ENCODE measurements around the gene NFYB.
A peak's percentile ranks its signal among the peaks of the same experiment; 100 is the strongest.
"Not testable (repeated sequence)": the region's sequence is repeated elsewhere in the genome, so short reads cannot be mapped to it uniquely, and the experiment has no call there.

The NFYB gene

GRCh38 chr12:104137902-104138796 is at the start of gene NFYB:
NFYB (minus strand) TSS chr12:104138210; CDS start chr12:104135453, 2,757 bp downstream.
- DNase-seq, result peak; percentile 92 to 95

GRCh38 chr12:104187446-104188155 is 49.6 kb upstream of the NFYB start:
- DNase-seq, result no peak

GRCh38 chr12:104183443-104183842 is 45.4 kb upstream of the NFYB start:
- DNase-seq, result no peak

- no peak for DNase-seq
Measured at GRCh38 chr12:104182621-104183378, 44.8 kb upstream of the NFYB start.

- no peak for DNase-seq
Measured at GRCh38 chr12:104182144-104182543, 44.1 kb upstream of the NFYB start.

GRCh38 chr12:104181313-104181712 is 43.3 kb upstream of the NFYB start:
- DNase-seq, result no peak

- DNase-seq, result no peak
Measured at GRCh38 chr12:104180374-104180773, 42.4 kb upstream of the NFYB start.

GRCh38 chr12:104177663-104178501 is 39.9 kb upstream of the NFYB start:
- DNase-seq, result no peak

- DNase-seq, result no peak
Measured at GRCh38 chr12:104177336-104177662, 39.3 kb upstream of the NFYB start.

GRCh38 chr12:104175726-104176247 is 37.8 kb upstream of the NFYB start:
- no peak for DNase-seq

GRCh38 chr12:104173804-104174203 is 35.8 kb upstream of the NFYB start:
- DNase-seq, result not testable (repeated sequence)

- DNase-seq, result no peak
Measured at GRCh38 chr12:104172570-104172947, 34.5 kb upstream of the NFYB start.

GRCh38 chr12:104171785-104172569 is 34.0 kb upstream of the NFYB start:
- no peak for DNase-seq

- DNase-seq, result no peak
Measured at GRCh38 chr12:104168596-104168995, 30.6 kb upstream of the NFYB start.

GRCh38 chr12:104167519-104168458 is 29.8 kb upstream of the NFYB start:
- no peak for DNase-seq

GRCh38 chr12:104166465-104166864 is 28.5 kb upstream of the NFYB start:
- no peak for DNase-seq

GRCh38 chr12:104165801-104166200 is 27.8 kb upstream of the NFYB start:
- no peak for DNase-seq

GRCh38 chr12:104164634-104165033 is 26.6 kb upstream of the NFYB start:
- no peak for DNase-seq

- no peak for DNase-seq
Measured at GRCh38 chr12:104163631-104164030, 25.6 kb upstream of the NFYB start.

GRCh38 chr12:104163028-104163427 is 25.0 kb upstream of the NFYB start:
- DNase-seq, result not testable (repeated sequence)

All from hippocampal formation (tissue), 2 donors.